ENCODE data around the gene PACS1.
A peak's percentile ranks its signal among the peaks of the same experiment; 100 is the strongest.

Gene PACS1

DNA sequence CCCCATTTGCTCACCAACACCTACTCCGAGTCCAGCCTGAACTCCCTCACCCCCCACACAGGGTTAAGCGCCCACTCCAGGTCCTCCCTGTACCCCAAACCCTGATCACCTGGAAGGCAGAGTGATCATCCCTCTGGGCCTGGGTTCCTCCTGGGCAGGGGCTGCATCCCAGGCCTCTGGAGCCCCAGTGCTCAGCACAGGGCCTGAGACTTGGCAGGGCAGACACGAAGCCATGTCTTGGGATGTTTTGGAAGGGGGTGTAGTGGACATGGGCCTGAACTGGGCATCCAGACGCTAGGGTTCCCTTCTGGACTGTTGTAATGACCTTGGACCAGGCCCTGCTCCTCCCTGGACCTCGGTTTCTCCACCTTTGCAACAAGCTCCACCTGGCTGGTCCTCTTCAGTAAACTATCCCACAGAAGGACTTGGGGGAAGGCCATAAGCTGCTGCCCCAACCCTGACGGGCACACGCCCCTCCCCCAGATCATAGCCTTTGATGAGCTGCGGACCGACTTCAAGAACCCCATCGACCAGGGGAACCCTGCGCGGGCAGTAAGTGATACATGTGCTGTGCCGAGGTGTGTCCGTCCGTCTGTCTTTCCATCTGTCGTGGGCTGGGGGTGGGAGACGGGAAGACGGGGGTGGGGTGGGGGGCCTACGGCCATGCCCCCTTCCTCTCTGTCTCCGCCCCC, 211.8 kb downstream of the PACS1 start:
- no peak for DNase-seq (ENCODE audit: low read depth, low spot score)
- ChIA-PET CTCF (interaction anchor here (0.7 to 10.6 kb wide), 22 partner anchors 12 to 216 kb away, joined by 3 to 144 read pairs (median 5); partner anchors contain the start of genes BRMS1, CD248, RAB1B and SLC29A2), POLR2A (interaction anchor here (0.6 to 2.7 kb wide), 5 partner anchors 7 to 592 kb away, joined by 3 to 15 read pairs (median 3); partner anchors contain the start of genes RIN1 and YIF1A)
- TF ChIP-seq, protein P1, sequence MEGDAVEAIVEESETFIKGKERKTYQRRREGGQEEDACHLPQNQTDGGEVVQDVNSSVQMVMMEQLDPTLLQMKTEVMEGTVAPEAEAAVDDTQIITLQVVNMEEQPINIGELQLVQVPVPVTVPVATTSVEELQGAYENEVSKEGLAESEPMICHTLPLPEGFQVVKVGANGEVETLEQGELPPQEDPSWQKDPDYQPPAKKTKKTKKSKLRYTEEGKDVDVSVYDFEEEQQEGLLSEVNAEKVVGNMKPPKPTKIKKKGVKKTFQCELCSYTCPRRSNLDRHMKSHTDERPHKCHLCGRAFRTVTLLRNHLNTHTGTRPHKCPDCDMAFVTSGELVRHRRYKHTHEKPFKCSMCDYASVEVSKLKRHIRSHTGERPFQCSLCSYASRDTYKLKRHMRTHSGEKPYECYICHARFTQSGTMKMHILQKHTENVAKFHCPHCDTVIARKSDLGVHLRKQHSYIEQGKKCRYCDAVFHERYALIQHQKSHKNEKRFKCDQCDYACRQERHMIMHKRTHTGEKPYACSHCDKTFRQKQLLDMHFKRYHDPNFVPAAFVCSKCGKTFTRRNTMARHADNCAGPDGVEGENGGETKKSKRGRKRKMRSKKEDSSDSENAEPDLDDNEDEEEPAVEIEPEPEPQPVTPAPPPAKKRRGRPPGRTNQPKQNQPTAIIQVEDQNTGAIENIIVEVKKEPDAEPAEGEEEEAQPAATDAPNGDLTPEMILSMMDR (IDR thresholded peaks at IDR 0.05; ENCODE audit: insufficient read depth, low read length, missing control alignments) = no peak
- no peak overlapping the region for H3K4me3 ChIP-seq (ENCODE audit: low read depth, low read length)

DNA sequence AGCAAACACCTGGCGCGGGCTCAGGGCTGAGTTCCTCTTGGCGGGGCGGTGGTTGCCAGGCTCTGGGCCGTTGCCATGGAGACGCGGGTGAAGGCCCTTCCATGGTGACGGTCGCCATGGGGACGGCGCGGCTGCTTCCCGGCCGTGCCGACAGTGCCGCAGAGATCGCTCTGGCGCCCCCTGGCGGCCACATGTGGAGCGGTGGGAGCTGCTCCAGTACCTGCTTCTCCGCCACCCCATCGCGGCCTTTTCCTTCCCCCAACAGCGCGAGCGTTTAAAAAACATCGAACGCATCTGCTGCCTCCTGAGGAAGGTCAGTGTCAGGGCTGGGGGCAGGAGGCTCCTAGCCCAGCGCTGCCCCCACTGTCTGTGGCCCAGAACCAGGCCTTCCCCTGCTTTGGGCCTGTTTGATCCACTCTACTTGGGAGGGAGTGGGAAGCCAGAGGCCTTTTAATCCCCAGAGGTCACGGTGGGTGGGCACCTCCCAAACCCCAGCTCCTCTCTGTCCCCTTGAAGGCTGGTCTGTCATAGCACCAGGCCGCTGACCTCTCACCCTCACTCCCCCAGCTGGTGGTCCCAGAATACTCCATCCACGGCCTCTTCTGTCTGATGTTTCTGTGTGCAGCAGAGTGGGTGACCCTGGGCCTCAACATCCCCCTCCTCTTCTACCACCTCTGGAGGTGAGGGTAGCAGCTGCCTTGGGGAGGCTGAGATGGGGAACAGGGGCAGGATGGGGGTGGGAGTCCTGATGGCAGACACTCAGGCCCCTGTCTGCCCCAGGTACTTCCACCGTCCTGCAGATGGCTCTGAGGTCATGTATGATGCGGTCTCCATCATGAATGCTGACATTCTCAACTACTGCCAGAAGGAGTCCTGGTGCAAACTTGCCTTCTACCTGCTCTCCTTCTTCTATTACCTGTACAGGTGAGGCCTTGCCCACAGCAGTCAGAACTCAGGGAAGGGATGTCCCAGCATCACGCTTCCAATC, 212.7 kb downstream of the PACS1 start:
- peak; percentile 42 for DNase-seq (ENCODE audit: low read depth, low spot score)
- no peak overlapping the region for H3K4me3 ChIP-seq (ENCODE audit: low read depth, low read length)
- ChIA-PET CTCF (interaction anchor here (0.6 to 10.6 kb wide), 29 partner anchors 11 to 571 kb away, joined by 3 to 144 read pairs (median 5); partner anchors contain the start of genes BRMS1, CD248, RAB1B and SLC29A2), POLR2A (interaction anchor here (0.6 to 1.5 kb wide), 4 partner anchors 30 to 593 kb away, joined by 3 to 6 read pairs (median 3); partner anchors contain the start of gene RIN1)
- TF ChIP-seq, protein P1 (IDR thresholded peaks at IDR 0.05; ENCODE audit: insufficient read depth, low read length, missing control alignments) = peak; percentile 98

DNA sequence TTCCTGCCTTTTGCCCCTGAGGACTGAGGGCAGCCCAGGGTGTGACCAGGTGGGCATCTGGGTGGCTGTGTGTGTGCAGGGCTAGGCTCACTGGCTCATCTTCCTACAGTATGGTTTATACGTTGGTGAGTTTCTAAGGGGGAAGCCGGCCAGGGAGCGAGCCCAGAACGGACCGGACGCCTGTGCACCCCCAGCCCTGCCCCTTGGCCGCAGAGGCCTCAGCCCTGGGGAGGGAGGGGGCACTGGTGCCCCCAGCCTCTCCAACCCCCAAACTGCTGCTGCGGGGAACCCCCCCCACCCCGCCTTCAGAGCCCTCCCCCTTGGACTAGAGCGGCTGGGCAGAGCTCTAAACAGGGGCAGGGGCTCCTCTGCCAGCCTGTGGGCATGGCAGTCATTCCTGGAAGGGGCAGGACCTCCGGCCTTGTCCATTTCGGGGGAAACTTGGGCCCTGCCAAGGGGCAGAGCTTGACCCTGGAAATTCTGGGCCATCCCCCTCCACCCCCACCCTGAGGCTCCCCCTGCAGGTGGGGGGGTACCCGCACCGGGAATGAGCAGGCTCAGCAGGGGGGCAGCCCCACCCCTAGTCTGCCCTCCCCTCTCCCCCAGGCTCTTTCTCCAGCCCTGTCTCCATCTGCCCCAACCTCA, 213.5 kb downstream of the PACS1 start:
- TF ChIP-seq, protein P1 (IDR thresholded peaks at IDR 0.05; ENCODE audit: insufficient read depth, low read length, missing control alignments) = peak; percentile 17
- H3K4me3 ChIP-seq (ENCODE audit: low read depth, low read length) = no peak overlapping the region
- CTCF ChIA-PET = interaction anchor here (0.9 to 10.6 kb wide), 16 partner anchors 14 to 216 kb away, joined by 3 to 144 read pairs (median 6); partner anchors contain the start of genes BRMS1, CD248 and RAB1B
- POLR2A ChIA-PET = interaction anchor here (1.3 kb wide), 1 partner anchor 44 kb away, joined by 4 read pairs; no protein-coding TSS in a partner anchor
- DNase-seq (ENCODE audit: low read depth, low spot score) = no peak

DNA sequence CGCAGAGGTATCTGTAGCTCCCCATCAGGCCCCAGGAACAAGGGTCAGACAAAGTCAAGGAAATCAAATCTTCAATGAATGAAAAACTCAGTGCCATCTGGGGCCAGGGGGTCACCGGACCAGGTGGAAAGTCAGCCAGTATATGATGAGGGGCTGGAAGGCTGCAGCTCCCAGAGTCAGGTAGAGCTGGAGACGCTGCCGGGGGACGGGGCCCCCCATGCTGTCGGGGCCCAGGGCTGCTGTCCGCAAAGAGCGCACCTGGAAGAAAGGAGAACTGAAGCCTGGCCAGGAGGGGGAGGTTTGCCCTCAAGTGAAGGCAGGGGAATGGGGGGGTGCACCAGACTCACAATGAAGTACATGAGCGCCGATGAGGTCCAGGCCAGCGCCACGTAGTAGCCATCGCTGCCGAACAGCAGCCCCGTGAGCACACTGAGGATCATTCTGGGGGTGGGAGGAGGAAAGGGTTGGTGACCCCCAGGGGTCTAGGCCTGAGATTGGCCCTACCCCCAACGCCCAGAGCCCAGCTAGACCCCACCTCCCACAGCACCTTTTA, 214.5 kb downstream of the PACS1 start:
- POLR2A ChIA-PET = interaction anchor here (1.3 kb wide), 1 partner anchor 43 kb away, joined by 4 read pairs; no protein-coding TSS in a partner anchor
- CTCF ChIA-PET = interaction anchor here (0.9 to 10.6 kb wide), 8 partner anchors 15 to 104 kb away, joined by 3 to 144 read pairs (median 7); partner anchors contain the start of genes CD248, RAB1B and RIN1
- TF ChIP-seq, protein P1 (IDR thresholded peaks at IDR 0.05; ENCODE audit: insufficient read depth, low read length, missing control alignments) = no peak
- no peak overlapping the region for H3K4me3 ChIP-seq (ENCODE audit: low read depth, low read length)
- DNase-seq (ENCODE audit: low read depth, low spot score) = no peak

DNA sequence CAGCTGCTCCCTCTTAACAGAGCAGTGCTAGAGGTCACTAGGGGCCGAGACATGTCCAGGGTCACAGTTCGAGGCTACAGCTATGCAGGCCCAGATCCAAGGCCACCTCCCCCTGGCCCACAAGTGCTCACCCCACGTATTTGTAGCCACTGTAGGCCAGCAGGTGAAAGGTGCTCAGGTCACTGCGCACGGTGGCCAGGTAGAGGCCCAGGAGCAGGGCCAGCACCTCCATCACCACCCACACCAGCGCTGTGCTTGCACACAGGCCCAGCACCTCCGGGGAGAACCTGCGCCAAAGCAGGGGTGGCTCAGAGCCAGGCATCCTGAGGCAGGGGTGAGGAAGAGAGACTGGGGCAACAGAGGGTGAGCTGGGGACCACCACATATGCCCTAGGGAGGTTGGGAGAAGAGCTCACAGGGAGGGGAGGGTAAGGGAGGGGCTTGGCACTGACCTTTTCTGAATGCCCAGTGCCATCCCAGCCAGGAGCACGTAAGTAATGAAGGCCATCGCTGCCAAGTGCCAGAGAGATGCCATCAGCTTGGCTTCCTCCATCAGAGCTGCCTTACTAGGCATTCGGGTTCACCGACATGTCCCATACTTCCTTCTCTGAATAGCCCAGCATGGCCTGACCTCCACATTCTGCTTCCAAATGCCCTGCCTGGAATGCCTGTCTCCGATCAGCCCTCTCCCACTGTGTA, 215.3 kb downstream of the PACS1 start:
- H3K4me3 ChIP-seq (ENCODE audit: low read depth, low read length) = no peak overlapping the region; the same call in 1 of the 2 replicates
- CTCF ChIA-PET = interaction anchor here (0.6 to 10.6 kb wide), 8 partner anchors 16 to 766 kb away, joined by 3 to 144 read pairs (median 5); partner anchors contain the start of genes CD248, RAB1B and RIN1
- no peak for DNase-seq (ENCODE audit: low read depth, low spot score)
- TF ChIP-seq, protein P1 (IDR thresholded peaks at IDR 0.05; ENCODE audit: insufficient read depth, low read length, missing control alignments) = no peak
- POLR2A ChIA-PET = no interaction called here
